ENCODE data around the gene RIPK3.

RIPK3 gene

GRCh38 chr14:24300326-24300980 is 39.3 kb downstream of the RIPK3 start:
- no peak for DNase-seq (ENCODE audit: low spot score)

GRCh38 chr14:24299255-24300191 is 40.3 kb downstream of the RIPK3 start, which contains the start of the genes DHRS1 and NOP9:
TSS of gene DHRS1 (minus strand) at chr14:24299780. CDS start at chr14:24299106, 674 bp downstream.
TSS of gene NOP9 (plus strand) at chr14:24299850. CDS start at chr14:24299955, 105 bp downstream.
- peak; percentile 91 for DNase-seq (ENCODE audit: low spot score)

- peak; percentile 89 for DNase-seq (ENCODE audit: low spot score)
Observed at GRCh38 chr14:24298892-24299254, 40.9 kb downstream of the RIPK3 start.

DNA sequence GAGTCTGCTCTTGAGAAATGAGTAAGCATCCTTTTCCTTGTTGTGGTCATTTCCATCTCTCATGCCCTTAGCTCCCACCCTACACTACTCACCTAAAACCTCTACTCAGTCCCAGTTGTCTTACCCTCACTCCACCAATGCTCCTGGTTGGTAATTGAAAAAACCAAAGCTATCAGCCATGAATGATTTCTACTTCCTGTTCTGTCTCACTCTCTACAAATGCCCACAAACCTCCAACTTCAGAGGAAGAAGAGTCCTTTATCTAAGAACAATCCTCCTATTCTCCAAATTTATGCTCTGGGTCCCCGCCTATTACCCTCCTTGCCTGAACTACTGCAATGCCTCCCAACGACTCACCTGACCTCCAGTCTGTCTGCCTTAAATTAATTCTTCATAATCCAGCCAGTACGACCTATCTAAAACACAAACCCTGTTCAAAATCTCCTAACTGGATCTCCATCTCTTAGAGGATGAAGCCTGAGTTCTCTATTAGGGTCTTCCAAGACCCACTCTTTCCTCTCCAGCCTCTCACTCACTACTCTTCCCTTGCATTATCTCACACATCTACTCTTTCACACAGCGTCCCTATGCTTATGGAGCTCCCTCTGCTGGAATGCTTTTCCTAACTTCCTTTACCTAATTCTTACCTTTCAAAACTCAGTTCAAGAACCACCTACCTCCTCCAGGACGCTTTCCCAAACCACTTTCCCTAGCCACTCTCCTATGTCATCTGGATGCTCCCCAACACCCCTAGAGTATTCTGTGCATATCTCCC is 42.4 kb downstream of the RIPK3 start:
- DNase-seq (ENCODE audit: low spot score) = peak; percentile 67

GRCh38 chr14:24296341-24297157 is 43.2 kb downstream of the RIPK3 start:
- peak; percentile 96 for DNase-seq (ENCODE audit: low spot score)

- no peak for DNase-seq (ENCODE audit: low spot score)
Observed at GRCh38 chr14:24293525-24293924, 46.3 kb downstream of the RIPK3 start.

GRCh38 chr14:24292118-24292807 is 47.5 kb downstream of the RIPK3 start:
- DNase-seq (ENCODE audit: low spot score) = no peak

GRCh38 chr14:24291446-24292117 is 48.2 kb downstream of the RIPK3 start:
- DNase-seq (ENCODE audit: low spot score) = no peak

DNA sequence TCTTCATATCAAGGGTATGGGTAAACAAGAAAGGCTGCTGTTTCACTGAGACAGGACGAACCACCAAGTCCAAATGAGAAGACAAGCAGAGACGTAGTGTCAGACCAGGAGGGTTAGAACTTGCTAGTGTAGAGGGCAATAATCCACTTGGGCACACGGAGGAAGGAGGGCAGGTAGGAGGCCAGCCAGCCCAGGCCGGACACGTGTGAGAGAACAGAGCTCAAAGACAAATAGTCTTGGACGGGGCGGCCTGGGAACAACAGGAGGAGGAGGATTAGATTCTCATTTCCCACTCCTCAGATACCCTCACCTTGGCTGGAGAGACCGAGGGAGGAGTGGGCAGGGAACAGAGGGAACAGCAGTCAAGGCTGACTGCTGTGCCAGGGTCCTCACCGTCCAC is 49.0 kb downstream of the RIPK3 start:
- no peak for DNase-seq (ENCODE audit: low spot score)

DNA sequence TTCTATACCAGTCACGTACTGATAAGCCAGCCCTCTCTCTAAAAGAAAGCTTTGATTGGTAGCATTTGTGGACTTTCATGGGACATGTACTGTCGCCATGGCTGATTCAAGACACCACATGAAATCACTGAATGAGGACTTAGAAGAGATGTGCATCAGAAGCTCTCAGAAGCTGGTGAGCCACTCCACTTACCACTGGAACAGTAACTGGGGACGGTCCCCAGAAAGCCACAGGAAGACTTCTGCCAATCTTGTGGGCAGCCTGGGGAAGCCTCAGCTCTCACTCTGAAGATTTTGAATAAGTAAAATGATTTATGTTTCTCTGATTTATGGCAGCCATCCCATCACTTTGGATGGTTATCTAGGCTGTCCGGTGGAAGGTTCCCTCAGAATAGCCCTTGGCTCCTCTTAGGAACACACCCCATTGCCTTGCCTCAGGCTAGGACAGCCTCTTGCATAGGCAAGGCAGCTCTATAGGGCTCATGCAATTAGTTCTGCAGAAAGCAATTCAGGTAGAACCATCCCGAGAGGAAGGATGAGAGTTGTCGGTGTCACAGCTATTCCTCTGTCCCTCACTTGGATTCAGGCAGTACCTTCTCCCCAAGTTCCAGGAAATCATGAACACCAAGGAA is 50.0 kb downstream of the RIPK3 start:
- no peak for DNase-seq (ENCODE audit: low spot score)

GRCh38 chr14:24286996-24287395 is 52.8 kb downstream of the RIPK3 start:
- no peak for DNase-seq (ENCODE audit: low spot score)

Measured in kidney tubule cell (primary cell).